Stimulated activated CD4-positive, alpha-beta T cell treated with anti-CD3 and anti-CD28 coated beads, Interleukin-4, amount 100 ng/mL, for 4 hours (primary cell): ENCODE results near the gene THUMPD3.
A peak's percentile ranks its signal among the peaks of the same experiment; 100 is the strongest.

Experiments used
- DNase-seq, 2 experiments: peaks; one replicate each; pipeline ENCODE4 v3.0.0-alpha.2; 2020

Gene THUMPD3, protein sequence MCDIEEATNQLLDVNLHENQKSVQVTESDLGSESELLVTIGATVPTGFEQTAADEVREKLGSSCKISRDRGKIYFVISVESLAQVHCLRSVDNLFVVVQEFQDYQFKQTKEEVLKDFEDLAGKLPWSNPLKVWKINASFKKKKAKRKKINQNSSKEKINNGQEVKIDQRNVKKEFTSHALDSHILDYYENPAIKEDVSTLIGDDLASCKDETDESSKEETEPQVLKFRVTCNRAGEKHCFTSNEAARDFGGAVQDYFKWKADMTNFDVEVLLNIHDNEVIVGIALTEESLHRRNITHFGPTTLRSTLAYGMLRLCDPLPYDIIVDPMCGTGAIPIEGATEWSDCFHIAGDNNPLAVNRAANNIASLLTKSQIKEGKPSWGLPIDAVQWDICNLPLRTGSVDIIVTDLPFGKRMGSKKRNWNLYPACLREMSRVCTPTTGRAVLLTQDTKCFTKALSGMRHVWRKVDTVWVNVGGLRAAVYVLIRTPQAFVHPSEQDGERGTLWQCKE

DNA sequence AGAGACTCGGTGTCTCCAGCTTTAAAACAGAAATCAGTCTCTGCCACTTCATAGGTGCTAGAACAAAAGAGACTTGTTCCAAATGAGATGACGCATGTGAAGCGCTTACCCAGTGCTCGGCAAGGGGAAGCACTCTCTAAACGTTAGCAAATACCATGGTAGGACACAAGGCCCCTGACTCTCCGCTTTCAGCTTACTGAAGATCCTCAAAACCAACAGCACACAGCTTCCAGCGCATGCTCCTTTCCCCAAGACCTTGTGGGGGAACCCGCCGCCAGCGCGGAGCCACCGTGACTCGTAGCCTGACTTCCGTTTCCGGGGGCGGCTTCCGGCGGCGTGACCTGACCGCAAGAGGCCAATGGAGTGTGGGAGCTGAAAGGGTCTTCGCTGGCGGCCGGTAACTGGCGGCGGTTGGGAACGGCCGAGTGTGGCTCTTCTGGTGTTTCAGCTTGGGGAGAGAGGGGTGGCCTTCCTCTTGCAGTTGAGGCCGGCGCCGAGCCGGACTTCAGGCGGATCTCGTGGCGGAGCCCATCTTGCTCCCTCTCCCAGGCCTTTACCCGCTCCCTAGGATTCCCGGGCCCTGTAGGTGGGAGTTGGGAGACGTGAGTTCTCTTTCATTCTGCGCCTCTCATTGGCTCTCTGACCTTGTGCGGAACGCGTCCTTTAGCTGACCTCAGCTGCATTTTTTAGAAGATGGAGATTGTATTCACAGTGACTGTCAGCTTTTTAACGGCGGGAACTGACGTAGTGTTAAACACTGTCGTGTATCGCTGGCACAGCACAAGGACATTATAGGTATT lies at the start of gene THUMPD3:
Gene THUMPD3, plus strand, starts transcription at position 324 of the 800 bp plus-strand sequence. CDS start 2,015 bp downstream, outside the sequence.
- peak; percentile 90 to 91 for DNase-seq

DNA sequence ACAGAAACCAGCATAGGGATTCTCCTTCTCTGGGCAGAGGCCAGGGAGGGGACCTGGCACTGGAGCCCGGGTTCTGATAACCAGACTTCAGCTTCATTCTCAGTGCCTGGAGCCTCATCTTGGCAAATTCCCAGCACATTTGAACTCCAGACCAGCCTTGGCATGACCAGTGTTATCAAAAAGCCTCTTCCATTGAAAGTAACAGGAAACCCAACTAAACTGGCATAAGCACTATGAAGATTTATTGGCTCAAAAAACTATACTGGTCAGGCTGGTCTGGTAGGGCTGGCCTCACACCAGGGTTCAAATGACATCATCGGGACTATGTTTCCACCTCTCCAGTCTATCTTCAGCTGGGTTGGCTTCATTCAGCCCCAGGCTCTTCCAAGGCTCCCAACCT lies 48.1 kb upstream of the THUMPD3 start:
- no peak for DNase-seq

DNA sequence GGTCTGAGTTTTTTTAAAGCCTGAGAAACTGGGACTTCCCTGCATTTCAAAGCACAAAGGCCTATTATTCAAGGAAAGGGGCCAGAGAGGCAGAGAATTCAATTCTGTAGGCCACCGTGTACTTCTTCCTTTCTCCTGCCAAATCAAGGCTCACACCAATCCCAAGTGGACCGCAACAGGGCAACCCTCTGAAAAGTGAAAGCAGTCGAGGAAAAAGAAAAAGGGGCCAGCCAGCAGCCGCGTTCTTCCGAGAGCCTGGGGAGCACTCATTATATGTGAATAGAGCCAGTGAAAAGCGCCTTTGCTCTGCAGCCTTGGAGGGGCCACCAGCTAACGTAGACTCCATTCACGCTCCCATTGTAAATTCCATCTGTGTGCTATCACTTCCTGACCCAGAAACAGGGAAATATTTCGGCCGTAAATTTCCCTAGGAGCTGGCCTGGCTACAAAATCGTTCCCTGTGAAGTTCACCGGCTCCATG lies 45.9 kb upstream of the THUMPD3 start:
- no peak for DNase-seq

DNA sequence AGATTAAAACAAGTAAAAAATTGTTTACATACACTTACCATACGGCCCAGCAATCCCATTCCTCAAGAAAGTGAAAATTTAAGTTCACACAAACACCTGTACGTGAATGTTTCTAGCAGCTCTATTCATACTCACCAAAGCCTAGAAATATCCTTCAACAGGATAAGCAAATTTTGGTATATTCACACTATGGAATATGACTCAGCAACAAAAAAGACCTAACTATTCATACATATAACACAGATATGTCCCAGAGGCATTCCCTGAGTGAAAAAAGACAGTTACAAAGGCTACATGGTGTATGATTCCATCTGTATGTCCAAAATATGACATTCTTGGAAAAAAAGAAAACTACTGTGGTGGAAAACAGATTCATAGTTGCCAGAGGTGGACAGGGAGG lies 40.1 kb upstream of the THUMPD3 start:
- DNase-seq, result no peak

DNA sequence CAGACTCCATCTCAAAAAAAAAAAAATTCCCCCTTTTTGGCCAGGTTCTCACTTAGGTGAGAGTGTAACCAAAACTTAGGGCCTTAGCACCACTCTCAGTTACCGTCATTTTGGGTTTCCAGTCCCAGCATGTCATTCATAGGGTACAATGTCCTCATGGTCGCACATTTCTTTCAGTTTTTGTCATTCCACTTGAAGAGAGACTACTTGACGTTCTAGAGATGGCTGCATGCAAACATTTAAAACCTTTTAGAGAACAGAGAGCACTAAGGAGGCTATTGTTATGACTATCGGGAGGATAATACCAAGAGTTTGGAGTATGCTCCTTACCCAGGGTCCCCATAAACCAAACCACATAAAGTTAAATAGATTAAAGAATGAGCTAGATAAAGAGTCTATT lies 37.9 kb upstream of the THUMPD3 start:
- DNase-seq, result no peak

DNA sequence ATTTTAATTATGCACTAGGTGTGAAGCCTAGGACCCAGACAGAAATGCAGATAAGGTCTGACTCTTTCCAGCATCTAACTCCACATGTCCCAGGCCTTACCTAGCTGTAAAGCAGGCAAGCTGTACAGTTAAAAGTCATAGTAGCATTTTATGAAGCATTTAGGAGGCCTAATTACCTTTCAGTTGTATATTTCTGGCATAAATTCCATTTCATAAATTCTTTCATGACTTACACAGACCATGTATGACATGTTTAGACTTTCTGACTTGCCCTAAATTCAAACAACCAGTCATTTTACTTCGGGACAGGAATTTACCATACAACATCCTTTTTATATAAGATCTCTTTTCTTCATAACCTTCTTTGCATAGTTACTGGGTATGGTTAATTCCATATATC lies 35.3 kb upstream of the THUMPD3 start:
- no peak for DNase-seq

DNA sequence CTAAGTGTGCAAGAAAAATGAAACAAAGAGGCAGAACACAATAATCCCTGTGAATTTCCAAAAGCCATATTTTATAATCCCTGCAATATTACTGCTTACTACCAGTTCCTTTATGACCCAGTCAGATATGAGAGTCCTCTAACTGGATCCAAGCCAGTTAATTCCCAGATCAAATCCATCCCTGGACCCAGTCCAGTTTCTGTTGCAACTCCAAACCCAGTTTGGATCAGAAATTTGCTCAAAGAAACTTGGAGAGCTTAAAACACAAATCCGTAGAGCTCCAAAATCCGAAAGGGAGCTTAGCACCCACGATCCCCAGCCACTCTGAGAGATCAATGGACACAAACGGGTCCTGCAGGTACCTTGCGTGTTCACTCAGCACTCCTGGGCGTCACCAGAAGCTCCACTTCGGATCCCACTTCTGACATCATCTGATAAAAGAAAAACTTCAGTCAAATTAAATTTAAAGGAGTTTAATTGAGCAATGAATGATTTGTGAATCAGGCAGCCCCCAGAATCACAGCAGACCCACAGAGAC lies 32.6 kb upstream of the THUMPD3 start:
- DNase-seq, result no peak

DNA sequence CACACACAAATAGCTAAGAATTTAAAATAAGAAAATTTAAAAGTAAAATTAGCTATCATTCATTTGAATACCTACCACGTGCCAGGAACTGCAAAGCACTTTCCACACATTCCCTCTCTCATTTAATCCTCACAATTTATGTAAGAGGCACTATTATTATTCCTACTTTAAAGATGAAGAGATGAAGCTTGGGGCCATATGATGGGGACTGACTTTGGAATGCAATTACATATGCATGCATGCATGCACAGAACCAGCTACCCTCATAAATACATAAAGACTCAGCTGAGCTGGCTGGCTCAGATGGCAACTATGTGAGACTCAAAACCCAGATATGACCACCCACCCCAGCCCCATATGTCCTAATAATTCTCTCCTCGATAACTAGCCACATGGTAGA lies 31.7 kb upstream of the THUMPD3 start:
- DNase-seq, result no peak

DNA sequence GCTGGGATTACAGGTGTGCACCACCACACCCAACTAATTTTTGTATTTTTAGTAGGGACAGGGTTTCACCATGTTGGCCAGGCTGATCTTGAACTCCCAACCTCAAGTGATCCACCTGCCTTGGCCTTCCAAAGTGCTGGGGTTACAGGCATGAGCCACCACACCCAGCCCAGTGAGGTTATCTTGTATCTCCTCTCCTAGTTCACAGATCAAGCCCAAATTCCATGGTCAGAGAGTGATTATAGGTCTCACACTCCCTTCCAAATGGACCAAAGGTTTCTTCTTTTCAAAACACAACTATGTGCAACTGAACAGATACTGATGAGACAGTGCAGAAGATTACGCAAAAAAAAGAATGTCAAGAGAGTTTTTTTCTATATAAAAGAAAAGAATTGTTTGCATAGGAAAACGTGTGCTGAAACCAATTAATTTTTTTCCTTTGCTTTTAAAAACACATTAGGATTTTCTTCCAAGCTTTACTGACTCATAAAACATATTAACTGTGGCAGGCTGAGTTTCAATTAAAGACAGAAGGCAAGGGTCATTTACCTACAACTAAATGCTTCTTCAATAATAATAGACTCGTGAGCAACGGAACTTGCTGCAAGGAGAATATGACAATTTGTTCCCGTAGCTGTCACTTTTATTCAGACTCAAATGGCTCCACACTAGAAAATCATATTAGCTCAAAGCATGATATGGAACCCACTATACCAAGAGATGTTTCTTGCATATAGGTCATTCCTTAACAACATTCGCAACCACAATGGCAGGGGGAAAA lies 30.4 kb upstream of the THUMPD3 start:
- DNase-seq, result no peak

DNA sequence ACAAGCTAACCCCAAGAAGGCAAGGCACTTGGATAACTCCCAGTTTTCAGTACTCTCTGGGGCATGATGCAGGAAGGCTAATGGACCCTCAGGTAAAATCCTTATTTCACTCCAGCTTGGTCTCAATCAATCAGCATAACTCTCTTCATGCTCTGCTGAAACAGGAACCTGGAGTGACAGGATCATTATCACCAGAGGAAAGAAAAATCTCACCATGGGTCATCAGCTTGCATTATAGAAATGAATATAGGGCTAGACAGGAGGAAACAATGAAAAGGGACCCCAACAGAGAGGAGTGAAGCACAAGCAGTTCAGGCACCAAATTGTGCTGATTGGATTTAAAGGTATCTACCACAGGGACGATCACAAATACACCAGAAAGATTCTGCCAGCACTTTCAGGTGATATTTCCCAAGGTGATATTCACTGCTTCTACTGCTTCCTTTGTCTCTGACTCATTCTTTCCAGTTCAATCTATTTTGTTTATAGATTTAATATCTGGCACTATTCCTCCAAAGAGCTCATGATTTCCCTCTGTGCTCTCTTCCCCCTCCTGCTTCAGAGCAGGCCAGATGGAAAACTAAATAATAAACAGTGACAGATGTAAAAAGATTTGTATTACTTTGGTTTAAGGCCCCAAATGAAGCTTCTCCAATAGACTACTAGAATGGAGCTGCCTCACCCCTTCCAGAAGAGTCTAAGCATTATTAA lies 22.9 kb upstream of the THUMPD3 start:
- no peak for DNase-seq

DNA sequence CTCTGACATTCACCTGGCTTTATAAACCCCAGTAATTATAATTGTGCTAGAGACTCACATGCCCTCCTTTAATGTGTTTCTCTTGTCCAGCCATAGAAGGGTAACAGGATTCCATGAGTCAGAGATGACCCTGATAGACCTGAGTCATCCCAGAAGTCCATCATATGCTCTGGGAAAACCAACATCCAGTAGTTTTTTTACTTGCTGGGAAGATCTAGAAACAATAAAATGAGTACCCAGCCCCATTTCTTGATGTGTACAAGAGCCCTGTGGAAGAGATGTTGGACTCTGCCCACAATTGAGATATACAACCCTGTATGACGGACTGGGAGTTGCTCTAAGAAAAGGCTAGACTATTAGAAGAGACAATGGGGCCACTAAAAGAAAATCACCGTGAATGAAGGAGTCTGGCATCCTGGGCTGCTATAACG lies 22.4 kb upstream of the THUMPD3 start:
- no peak for DNase-seq

DNA sequence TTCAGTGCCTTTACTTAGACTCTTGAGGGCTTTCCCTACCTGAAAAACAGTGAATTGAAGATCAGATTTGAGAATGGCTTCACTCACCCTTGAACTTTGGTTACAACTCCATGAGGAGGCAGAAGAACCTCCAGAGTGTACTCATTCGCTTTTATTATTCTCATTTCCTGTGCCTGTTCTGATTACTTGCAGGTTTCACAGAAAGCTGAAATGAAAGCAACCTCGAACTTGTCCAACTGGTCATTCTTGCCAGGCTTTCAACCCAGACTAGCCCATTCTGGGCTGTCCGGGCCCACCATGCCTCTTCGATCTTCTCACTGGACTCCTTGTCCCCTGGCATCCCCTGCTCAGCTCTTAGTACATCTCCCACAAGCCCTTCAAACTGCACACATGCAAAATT lies 20.2 kb upstream of the THUMPD3 start:
- DNase-seq, result no peak

DNA sequence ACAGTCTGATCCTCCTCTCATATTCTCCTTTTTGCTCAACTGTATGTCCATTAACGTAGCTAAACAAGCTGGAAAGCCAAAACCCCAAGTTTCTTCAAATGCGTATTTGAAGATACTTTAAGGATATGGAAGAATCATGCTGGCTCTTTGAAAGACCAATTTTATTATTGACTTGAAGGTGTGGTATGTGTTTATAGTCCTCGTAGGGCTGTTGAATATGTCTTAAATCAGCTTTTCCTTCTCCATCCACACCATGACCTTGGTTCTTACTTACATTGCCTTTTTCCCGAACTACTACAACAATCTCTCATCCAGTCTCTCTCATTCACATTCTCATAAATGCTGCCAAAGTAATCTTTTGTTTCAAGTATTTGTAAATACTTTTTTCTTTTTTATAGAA lies 19.7 kb upstream of the THUMPD3 start:
- DNase-seq, result no peak

DNA sequence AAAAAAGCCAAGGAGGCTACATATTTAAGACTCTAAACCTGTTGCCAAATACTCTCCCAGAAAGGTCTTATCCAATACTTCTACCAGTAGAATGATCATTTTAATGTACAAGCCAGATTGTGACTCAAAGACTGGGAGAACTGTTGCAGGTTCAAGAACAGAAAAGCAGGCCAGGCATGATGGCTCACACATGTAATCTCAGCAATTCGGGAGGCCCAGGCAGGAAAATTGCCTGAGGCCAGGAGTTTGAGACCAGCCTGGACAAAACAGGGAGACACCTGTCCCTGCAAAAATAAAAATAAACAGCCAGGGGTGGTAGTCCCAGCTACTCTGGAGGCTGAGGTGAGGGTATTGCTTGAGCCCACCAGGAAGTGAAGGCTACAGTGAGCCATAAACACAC lies 17.8 kb upstream of the THUMPD3 start:
- no peak for DNase-seq

DNA sequence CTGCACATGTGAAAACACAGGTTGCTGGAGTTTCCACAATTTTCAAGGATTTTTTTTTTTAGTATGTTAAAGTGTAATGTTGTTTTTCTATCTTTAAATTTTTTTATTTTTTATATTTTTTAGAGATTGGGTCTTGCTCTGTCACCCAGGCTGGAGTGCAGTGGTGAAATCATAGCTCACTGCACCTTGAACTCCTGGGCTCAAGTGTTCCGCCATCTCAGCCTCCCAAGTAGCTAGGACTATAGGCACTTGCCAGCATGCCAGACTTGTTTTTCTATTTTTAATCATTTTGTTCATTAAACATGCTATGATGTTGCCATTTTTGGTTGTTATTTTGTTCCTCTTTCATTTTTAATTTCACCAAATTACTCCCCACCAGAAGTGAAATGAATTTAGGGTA lies 16.7 kb upstream of the THUMPD3 start:
- no peak for DNase-seq

DNA sequence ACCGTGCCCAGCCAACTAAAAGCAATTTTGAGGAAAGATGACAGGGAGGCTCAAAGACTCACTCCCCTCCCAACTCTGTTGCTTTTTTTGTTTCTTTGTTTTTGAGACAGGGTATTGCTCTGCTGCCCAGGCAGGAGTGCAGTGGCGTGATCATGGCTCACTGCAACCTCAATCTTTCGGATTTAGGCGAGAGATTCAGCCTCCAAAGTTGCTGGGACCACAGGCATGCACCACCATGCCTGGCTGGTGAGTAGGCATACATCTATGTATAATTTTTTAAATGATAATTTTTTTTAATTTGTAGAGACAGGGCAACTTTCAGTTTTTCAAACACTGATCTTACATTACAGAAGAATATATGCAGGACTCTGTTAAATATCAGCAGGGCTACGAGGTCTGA lies 15.8 kb upstream of the THUMPD3 start:
- DNase-seq, result no peak

DNA sequence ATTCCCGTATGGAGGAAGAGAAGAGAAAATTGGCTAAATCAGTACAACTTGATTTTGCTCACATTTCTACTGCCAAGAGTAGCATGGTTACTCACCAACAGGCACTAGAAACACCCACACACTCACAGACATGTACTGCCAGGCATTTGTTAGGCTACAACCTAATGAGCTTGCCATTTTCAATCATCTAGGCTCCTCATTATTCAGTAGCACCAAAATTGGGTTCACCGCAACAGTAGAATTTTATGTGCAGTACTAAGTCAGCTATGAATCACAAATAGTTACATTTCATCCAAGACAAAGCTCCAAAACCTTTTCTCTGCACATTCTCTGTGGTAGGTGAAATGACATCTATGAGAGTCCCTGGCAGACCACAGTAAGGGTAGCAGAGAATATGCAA lies 15.0 kb upstream of the THUMPD3 start:
- DNase-seq, result no peak

DNA sequence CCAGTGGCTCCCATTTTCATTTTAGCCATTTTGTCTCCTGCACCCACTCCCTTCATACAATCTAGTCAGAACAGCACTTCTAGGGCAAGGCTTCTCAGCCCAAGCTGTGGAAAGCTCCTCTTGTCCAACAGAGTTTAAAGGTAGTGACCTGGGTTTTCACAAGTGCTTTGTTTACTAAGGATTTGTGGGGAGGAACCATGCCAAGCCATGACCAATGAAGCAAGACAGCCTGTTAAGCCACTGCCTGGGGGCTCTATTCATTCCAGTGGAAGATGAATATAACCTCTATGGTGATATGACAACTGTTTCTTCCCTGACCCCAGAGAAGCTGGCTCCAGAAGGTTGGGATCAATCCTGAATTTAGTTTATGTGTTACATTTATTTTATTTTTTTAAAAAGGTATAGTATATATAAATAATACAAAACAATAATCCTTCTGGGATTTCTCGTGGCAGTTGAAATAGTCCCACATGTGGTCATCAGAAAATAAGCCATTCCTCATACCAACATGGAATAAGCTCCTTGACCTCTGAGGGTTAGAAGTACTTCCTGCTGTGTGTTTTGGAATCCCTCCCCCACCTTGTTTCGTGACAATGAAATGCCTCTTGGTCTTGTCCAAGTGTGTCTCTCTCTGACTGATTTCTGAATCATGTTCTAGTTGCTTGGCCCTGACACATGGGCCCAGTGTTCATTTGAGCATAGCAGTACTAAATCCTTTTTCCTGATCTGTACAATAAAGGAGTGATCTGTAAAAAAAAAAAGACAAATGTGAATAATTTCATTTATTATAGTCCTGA lies 13.3 kb upstream of the THUMPD3 start:
- no peak for DNase-seq

DNA sequence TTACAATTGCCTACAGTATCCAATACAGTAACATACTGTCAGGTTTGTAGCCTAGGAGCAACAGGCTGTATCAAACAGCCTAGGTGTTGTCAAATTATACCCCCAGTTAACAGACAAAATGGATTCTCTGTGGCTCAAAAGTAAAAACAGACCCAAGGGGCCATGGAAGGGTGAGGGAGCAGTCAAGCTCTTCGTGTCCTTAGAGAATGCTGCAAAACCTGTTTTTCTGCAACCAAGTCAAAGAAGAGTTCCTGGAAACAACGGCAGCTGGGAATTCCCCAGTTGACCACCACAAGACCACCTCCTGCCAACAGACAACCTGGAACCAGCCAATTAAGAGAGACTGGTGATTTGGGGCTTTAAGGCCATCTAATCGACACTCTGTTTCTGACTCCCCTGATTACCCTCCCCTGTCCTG lies 11.1 kb upstream of the THUMPD3 start:
- DNase-seq, result no peak

DNA sequence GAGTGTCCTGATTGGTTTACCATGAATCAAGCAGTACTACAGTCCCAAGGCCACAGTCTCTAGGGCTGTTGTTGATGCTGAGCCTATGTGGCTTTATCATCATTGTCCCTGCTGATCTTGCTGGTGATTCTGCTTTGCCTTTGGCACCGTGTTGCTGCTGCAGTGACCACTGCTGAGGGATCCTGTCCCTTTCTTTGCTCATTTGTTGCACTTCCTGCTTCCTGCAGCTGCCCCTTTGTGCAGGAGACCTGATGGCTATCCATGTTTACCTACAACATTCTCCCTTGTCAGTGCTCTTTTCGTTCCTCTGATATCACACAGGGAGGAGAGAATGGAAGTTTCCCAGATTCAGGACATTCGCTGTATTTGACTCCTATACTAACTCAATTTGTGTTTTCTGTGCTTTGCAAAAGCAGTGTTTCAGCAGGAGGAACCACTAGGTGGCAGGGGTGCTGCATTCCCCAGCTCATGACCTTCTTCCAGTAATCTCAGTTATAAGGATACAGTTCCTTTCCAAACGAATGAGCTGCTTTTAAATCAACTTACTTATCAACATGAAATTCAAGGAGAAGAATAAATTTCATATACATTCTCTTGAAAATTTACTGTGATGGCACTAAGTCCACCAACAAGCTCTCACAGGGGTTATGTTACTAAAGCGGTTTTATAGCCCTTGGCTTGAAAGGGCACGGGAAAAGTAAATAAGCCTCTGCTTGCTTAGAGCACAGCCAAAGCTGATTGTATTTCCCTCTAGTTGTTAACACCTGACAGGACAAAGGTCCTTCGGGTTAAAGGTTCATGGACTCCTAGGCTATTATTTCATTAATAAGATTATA lies 9.7 kb upstream of the THUMPD3 start:
- peak; percentile 41 to 46 for DNase-seq
